ENCODE results near the gene ELMO1. TPM values are rescaled to one million over a fixed set of nuclear protein-coding genes. Genes with fewer than 3 reads are reported as not detected.

ELMO1 gene
- total RNA-seq, 1 donor from 2014 or later, result 112 TPM

- H3K27ac Mint-ChIP-seq, result peak overlapping the region; percentile 90
- peaks cover 51% of the 10 kb centered on the region for H3K4me1 Mint-ChIP-seq (ENCODE audit: low read depth)
- no peaks in the 10 kb centered on the region for H3K27me3 Mint-ChIP-seq (ENCODE audit: low read depth)
- peaks cover 12% of the 10 kb centered on the region for H3K9me3 Mint-ChIP-seq
- intact Hi-C loops (cut with micrococcal nuclease), result loop anchor here (2.0 kb wide), 2 partner anchors 30 to 46 kb away; no protein-coding TSS in a partner anchor
- no peak for DNase-seq (ENCODE audit: low spot score)
- peaks cover 15% of the 10 kb centered on the region for H3K36me3 Mint-ChIP-seq (ENCODE audit: low read depth)
- peak overlapping the region; percentile 31 for H3K4me3 Mint-ChIP-seq (ENCODE audit: low read depth)
Observed at GRCh38 chr7:37410305-37411229, 38.1 kb downstream of the ELMO1 start.

GRCh38 chr7:37409461-37409860 is 39.2 kb downstream of the ELMO1 start:
- H3K4me1 Mint-ChIP-seq (ENCODE audit: low read depth), result peaks cover 55% of the 10 kb centered on the region
- peak overlapping the region; percentile 44 for H3K4me3 Mint-ChIP-seq (ENCODE audit: low read depth)
- H3K27me3 Mint-ChIP-seq (ENCODE audit: low read depth), result no peaks in the 10 kb centered on the region
- peaks cover 12% of the 10 kb centered on the region for H3K36me3 Mint-ChIP-seq (ENCODE audit: low read depth)
- no peak for DNase-seq (ENCODE audit: low spot score)
- H3K9me3 Mint-ChIP-seq, result peaks cover 12% of the 10 kb centered on the region
- intact Hi-C loops (cut with micrococcal nuclease), result no loop called here
- H3K27ac Mint-ChIP-seq, result peak overlapping the region; percentile 90

GRCh38 chr7:37408291-37409228 is 40.1 kb downstream of the ELMO1 start:
- no peak for DNase-seq (ENCODE audit: low spot score)
- no peaks in the 10 kb centered on the region for H3K27me3 Mint-ChIP-seq (ENCODE audit: low read depth)
- intact Hi-C loops (cut with micrococcal nuclease), result loop anchor here (1.0 kb wide), 4 partner anchors 24 to 67 kb away; partner anchors contain the start of gene ELMO1
- H3K27ac Mint-ChIP-seq, result peak overlapping the region; percentile 90
- peak overlapping the region; percentile 80 for H3K4me3 Mint-ChIP-seq (ENCODE audit: low read depth)
- H3K9me3 Mint-ChIP-seq, result peaks cover 12% of the 10 kb centered on the region
- H3K4me1 Mint-ChIP-seq (ENCODE audit: low read depth), result peaks cover 55% of the 10 kb centered on the region
- peaks cover 7% of the 10 kb centered on the region for H3K36me3 Mint-ChIP-seq (ENCODE audit: low read depth)

- no peaks in the 10 kb centered on the region for H3K27me3 Mint-ChIP-seq (ENCODE audit: low read depth)
- intact Hi-C loops (cut with micrococcal nuclease), result no loop called here
- H3K4me1 Mint-ChIP-seq (ENCODE audit: low read depth), result peaks cover 42% of the 10 kb centered on the region
- no peak for DNase-seq (ENCODE audit: low spot score)
- no peak overlapping the region for H3K4me3 Mint-ChIP-seq (ENCODE audit: low read depth)
- H3K9me3 Mint-ChIP-seq, result peaks cover 25% of the 10 kb centered on the region
- H3K27ac Mint-ChIP-seq, result no peak overlapping the region
- peaks cover 21% of the 10 kb centered on the region for H3K36me3 Mint-ChIP-seq (ENCODE audit: low read depth)
Observed at GRCh38 chr7:37405603-37406122, 43.0 kb downstream of the ELMO1 start.

GRCh38 chr7:37405128-37405527 is 43.5 kb downstream of the ELMO1 start:
- H3K4me1 Mint-ChIP-seq (ENCODE audit: low read depth), result peaks cover 36% of the 10 kb centered on the region
- no peak overlapping the region for H3K27ac Mint-ChIP-seq
- intact Hi-C loops (cut with micrococcal nuclease), result no loop called here
- no peaks in the 10 kb centered on the region for H3K27me3 Mint-ChIP-seq (ENCODE audit: low read depth)
- peaks cover 24% of the 10 kb centered on the region for H3K36me3 Mint-ChIP-seq (ENCODE audit: low read depth)
- H3K9me3 Mint-ChIP-seq, result peaks cover 29% of the 10 kb centered on the region
- DNase-seq (ENCODE audit: low spot score), result no peak
- H3K4me3 Mint-ChIP-seq (ENCODE audit: low read depth), result no peak overlapping the region

- intact Hi-C loops (cut with micrococcal nuclease), result no loop called here
Observed at GRCh38 chr7:37399876-37400421, 48.7 kb downstream of the ELMO1 start.

GRCh38 chr7:37398403-37398802 is 50.3 kb downstream of the ELMO1 start:
- intact Hi-C loops (cut with micrococcal nuclease), result no loop called here
- H3K9me3 Mint-ChIP-seq, result peaks cover 29% of the 10 kb centered on the region
- H3K27me3 Mint-ChIP-seq (ENCODE audit: low read depth), result no peaks in the 10 kb centered on the region
- H3K4me3 Mint-ChIP-seq (ENCODE audit: low read depth), result no peak overlapping the region
- H3K36me3 Mint-ChIP-seq (ENCODE audit: low read depth), result peaks cover 24% of the 10 kb centered on the region
- H3K27ac Mint-ChIP-seq, result no peak overlapping the region
- peaks cover 7% of the 10 kb centered on the region for H3K4me1 Mint-ChIP-seq (ENCODE audit: low read depth)
- DNase-seq (ENCODE audit: low spot score), result no peak

More at GRCh38 chr7:37399876-37400421, 48.7 kb downstream of the ELMO1 start:
- H3K4me3 Mint-ChIP-seq (ENCODE audit: low read depth), result no peak overlapping the region
- no peak overlapping the region for H3K27ac Mint-ChIP-seq
- no peak for DNase-seq (ENCODE audit: low spot score)
- peaks cover 7% of the 10 kb centered on the region for H3K4me1 Mint-ChIP-seq (ENCODE audit: low read depth)
- no peaks in the 10 kb centered on the region for H3K27me3 Mint-ChIP-seq (ENCODE audit: low read depth)
- peaks cover 24% of the 10 kb centered on the region for H3K36me3 Mint-ChIP-seq (ENCODE audit: low read depth)
- H3K9me3 Mint-ChIP-seq, result peaks cover 29% of the 10 kb centered on the region

- peaks cover 7% of the 10 kb centered on the region for H3K4me1 Mint-ChIP-seq (ENCODE audit: low read depth)
- intact Hi-C loops (cut with micrococcal nuclease), result no loop called here
- no peak for DNase-seq (ENCODE audit: low spot score)
- no peak overlapping the region for H3K4me3 Mint-ChIP-seq (ENCODE audit: low read depth)
- no peak overlapping the region for H3K27ac Mint-ChIP-seq
- peaks cover 5% of the 10 kb centered on the region for H3K9me3 Mint-ChIP-seq
- H3K27me3 Mint-ChIP-seq (ENCODE audit: low read depth), result no peaks in the 10 kb centered on the region
- peaks cover 4% of the 10 kb centered on the region for H3K36me3 Mint-ChIP-seq (ENCODE audit: low read depth)
Observed at GRCh38 chr7:37395618-37396259, 52.9 kb downstream of the ELMO1 start.

GRCh38 chr7:37394158-37394557 is 54.5 kb downstream of the ELMO1 start:
- no peak for DNase-seq (ENCODE audit: low spot score)
- Mint-ChIP-seq H3K9me3 (no peaks in the 10 kb centered on the region), H3K4me3 (ENCODE audit: low read depth) (no peak overlapping the region), H3K27ac (no peak overlapping the region), H3K27me3 (ENCODE audit: low read depth) (no peaks in the 10 kb centered on the region), H3K36me3 (ENCODE audit: low read depth) (no peaks in the 10 kb centered on the region), H3K4me1 (ENCODE audit: low read depth) (peaks cover 7% of the 10 kb centered on the region)
- intact Hi-C loops (cut with micrococcal nuclease), result no loop called here

GRCh38 chr7:37393476-37393875 is 55.2 kb downstream of the ELMO1 start:
- peaks cover 7% of the 10 kb centered on the region for H3K4me1 Mint-ChIP-seq (ENCODE audit: low read depth)
- H3K27ac Mint-ChIP-seq, result no peak overlapping the region
- H3K4me3 Mint-ChIP-seq (ENCODE audit: low read depth), result no peak overlapping the region
- intact Hi-C loops (cut with micrococcal nuclease), result no loop called here
- H3K9me3 Mint-ChIP-seq, result no peaks in the 10 kb centered on the region
- no peaks in the 10 kb centered on the region for H3K36me3 Mint-ChIP-seq (ENCODE audit: low read depth)
- no peaks in the 10 kb centered on the region for H3K27me3 Mint-ChIP-seq (ENCODE audit: low read depth)
- no peak for DNase-seq (ENCODE audit: low spot score)

- H3K27me3 Mint-ChIP-seq (ENCODE audit: low read depth), result no peaks in the 10 kb centered on the region
- no peaks in the 10 kb centered on the region for H3K36me3 Mint-ChIP-seq (ENCODE audit: low read depth)
- no peak overlapping the region for H3K27ac Mint-ChIP-seq
- no peaks in the 10 kb centered on the region for H3K9me3 Mint-ChIP-seq
- intact Hi-C loops (cut with micrococcal nuclease), result no loop called here
- no peak for DNase-seq (ENCODE audit: low spot score)
- peaks cover 7% of the 10 kb centered on the region for H3K4me1 Mint-ChIP-seq (ENCODE audit: low read depth)
- H3K4me3 Mint-ChIP-seq (ENCODE audit: low read depth), result no peak overlapping the region
Observed at GRCh38 chr7:37392673-37393017, 56.0 kb downstream of the ELMO1 start.
